ENCODE results near the gene CACNA1D. TPM values are rescaled to one million over a fixed set of nuclear protein-coding genes. Genes with fewer than 3 reads are reported as not detected.

The CACNA1D gene
- total RNA-seq, 1 experiment from 2014 or later, result 1.1 TPM

- Histone ChIP-seq H3K9ac (ENCODE audit: low read length) (no peak overlapping the region), H3K27me3 (ENCODE audit: insufficient read depth, low read length) (peaks cover 10% of the 10 kb centered on the region; the same call in 1 of the 2 replicates), H3K4me2 (ENCODE audit: low read length) (no peak overlapping the region), H3K9me3 (ENCODE audit: control insufficient read depth in 1 of 2, insufficient read depth in 1 of 2, low read depth in 1 of 2, low read length in 2 of 2) (no peaks in the 10 kb centered on the region), H3K79me2 (ENCODE audit: insufficient read depth, low read length) (no peaks in the 10 kb centered on the region), H4K20me1 (ENCODE audit: insufficient read depth) (no peaks in the 10 kb centered on the region), H3K4me1 (ENCODE audit: control insufficient read depth in 1 of 2, insufficient read depth in 2 of 2, low read length in 2 of 2) (no peaks in the 10 kb centered on the region), H2AFZ (ENCODE audit: low read depth, low read length, poor library complexity, severe bottlenecking) (no peak overlapping the region), H3K27ac (ENCODE audit: low read depth, low read length) (no peak overlapping the region), H3K9me2 (ENCODE audit: insufficient read depth) (no peaks in the 10 kb centered on the region), H3K4me3 (replicated peaks in 1 of 2; ENCODE audit: low read depth in 1 of 2, low read length in 2 of 2) (no peak overlapping the region), H3K36me3 (ENCODE audit: control insufficient read depth in 1 of 2, insufficient read depth in 2 of 2, low read length in 2 of 2) (no peaks in the 10 kb centered on the region)
- ChIA-PET CTCF (no interaction called here), POLR2A (no interaction called here), RAD21 (ENCODE audit: low non-redundant PET in 1 of 2, low total read pairs in 2 of 2, uncharacterized antibody in 2 of 2, unreplicated experiment in 2 of 2) (no interaction called here)
- no peak for DNase-seq (ENCODE audit: low read depth, low spot score)
- ATAC-seq, result peak; percentile 50; the same call in 1 of the 2 replicates
- TF ChIP-seq, protein P1, sequence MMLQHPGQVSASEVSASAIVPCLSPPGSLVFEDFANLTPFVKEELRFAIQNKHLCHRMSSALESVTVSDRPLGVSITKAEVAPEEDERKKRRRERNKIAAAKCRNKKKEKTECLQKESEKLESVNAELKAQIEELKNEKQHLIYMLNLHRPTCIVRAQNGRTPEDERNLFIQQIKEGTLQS (IDR thresholded peaks at IDR 0.05), result no peak
- no peak for TF ChIP-seq RAD21 (IDR thresholded peaks at IDR 0.05; ENCODE audit: low read depth)
- no TSS peak for BruUV-seq (replicated peaks)
- intact Hi-C loops (cut with micrococcal nuclease), result no loop called here
Observed at GRCh38 chr3:53763353-53763752, 268.9 kb downstream of the CACNA1D start.

DNA sequence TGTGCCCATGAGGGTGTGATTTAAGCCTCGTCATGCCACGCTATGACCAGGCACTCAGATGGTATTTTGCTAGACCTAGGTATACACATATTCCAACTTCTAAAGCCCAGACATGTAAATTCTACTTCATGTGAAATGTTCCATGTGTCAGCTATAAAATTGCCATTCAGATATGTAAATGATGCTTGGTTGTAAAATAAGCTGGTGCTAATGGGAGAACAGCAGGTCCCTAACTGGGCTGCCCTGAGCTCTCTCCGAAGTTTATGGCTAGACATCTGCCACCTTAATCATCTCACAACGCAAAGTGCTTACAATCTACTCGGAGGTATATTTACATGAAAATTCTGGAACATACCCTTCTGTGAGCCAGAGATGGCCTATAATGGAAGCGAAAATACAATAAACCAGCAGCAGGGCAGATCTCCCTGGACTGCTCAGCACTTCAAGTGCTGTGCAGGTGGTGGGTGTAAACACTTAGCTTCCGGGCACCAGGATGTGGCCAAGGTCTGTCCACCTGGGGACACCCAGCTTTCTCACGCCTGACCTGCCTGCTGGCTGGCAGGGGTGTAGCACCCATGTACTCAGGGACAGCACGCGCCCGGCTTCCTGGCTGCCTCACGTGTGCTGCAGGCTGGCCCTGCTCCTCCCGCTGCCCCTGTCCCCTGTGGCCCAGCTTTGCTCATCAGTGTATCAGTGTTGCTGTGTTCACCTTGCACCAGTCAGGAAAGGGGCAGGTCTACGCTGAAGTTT lies 269.8 kb downstream of the CACNA1D start:
- no peak overlapping the region for H2AFZ ChIP-seq (ENCODE audit: low read depth, low read length, poor library complexity, severe bottlenecking)
- H3K79me2 ChIP-seq (ENCODE audit: insufficient read depth, low read length), result no peaks in the 10 kb centered on the region
- no peaks in the 10 kb centered on the region for H3K9me3 ChIP-seq (ENCODE audit: control insufficient read depth in 1 of 2, insufficient read depth in 1 of 2, low read depth in 1 of 2, low read length in 2 of 2)
- H3K4me2 ChIP-seq (ENCODE audit: low read length), result no peak overlapping the region
- H3K9me2 ChIP-seq (ENCODE audit: insufficient read depth), result no peaks in the 10 kb centered on the region
- H4K20me1 ChIP-seq (ENCODE audit: insufficient read depth), result no peaks in the 10 kb centered on the region
- TF ChIP-seq TCF7L2 (IDR thresholded peaks at IDR 0.05; ENCODE audit: borderline replicate concordance, extremely low read depth, insufficient read depth, insufficient read length) (no peak), POLR2AphosphoS5 (IDR thresholded peaks at IDR 0.05; ENCODE audit: low read depth, low read length) (no peak), ELF1 (IDR thresholded peaks at IDR 0.05; ENCODE audit: borderline replicate concordance, low read depth) (no peak), EZH2 (IDR thresholded peaks at IDR 0.05) (no peak), EGR1 (IDR thresholded peaks at IDR 0.05; ENCODE audit: low read depth) (no peak)
- intact Hi-C loops (cut with micrococcal nuclease), result no loop called here
- peaks cover 16% of the 10 kb centered on the region; the same call in 1 of the 2 replicates for H3K27me3 ChIP-seq (ENCODE audit: insufficient read depth, low read length)
- BruUV-seq (replicated peaks), result no TSS peak
- no peak overlapping the region for H3K4me3 ChIP-seq (replicated peaks in 1 of 2; ENCODE audit: low read depth in 1 of 2, low read length in 2 of 2)
- ChIA-PET CTCF (no interaction called here), POLR2A (no interaction called here), RAD21 (ENCODE audit: low non-redundant PET in 1 of 2, low total read pairs in 2 of 2, uncharacterized antibody in 2 of 2, unreplicated experiment in 2 of 2) (no interaction called here)
- no peak overlapping the region for H3K9ac ChIP-seq (ENCODE audit: low read length)
- ATAC-seq, result peak; percentile 32; the same call in 1 of the 2 replicates
- no peak for DNase-seq (ENCODE audit: low read depth, low spot score)
- H3K27ac ChIP-seq (ENCODE audit: low read depth, low read length), result no peak overlapping the region
- H3K36me3 ChIP-seq (ENCODE audit: control insufficient read depth in 1 of 2, insufficient read depth in 2 of 2, low read length in 2 of 2), result no peaks in the 10 kb centered on the region
- H3K4me1 ChIP-seq (ENCODE audit: control insufficient read depth in 1 of 2, insufficient read depth in 2 of 2, low read length in 2 of 2), result no peaks in the 10 kb centered on the region

Measured in HCT116 (cell line).